GM12878 (cell line): ENCODE results near the gene TMEM89. TPM values are rescaled to one million over a fixed set of nuclear protein-coding genes. Genes with fewer than 3 reads are reported as not detected.

ENCODE experiments used
- ATAC-seq: fragments of 200-7000 bp; cut with Tn5 transposase; 3 replicates; pipeline ENCODE4 v1.9.1; 2020; ENCODE audit warnings: mild to moderate bottlenecking, moderate library complexity
- BruUV-seq: library from RNA; stranded (reverse); fragments of 400-500 nt; replicated peaks from 2 replicates; lab custom pipeline; 2021; lab: Mats Ljungman, UMichigan
- CTCF ChIA-PET: fragments of 300-600 bp; sonication (Branson Sonifier 250); formaldehyde crosslinking; extraction: SDS; loops from one replicate; lab custom pipeline; 2021; ENCODE audit warnings: inconsistent platforms; lab: Yijun Ruan, JAX
- POLR2A ChIA-PET: fragments of 350-600 bp; formaldehyde crosslinking; extraction: SDS; loops from one replicate; lab custom pipeline; 2021; ENCODE audit warnings: inconsistent platforms; lab: Charles Lee
- RAD21 ChIA-PET: fragments of 300-600 bp; sonication (Branson Sonifier 250); formaldehyde crosslinking; loops from one replicate; lab custom pipeline; 2023; ENCODE audit warnings: antibody characterized with exemption; ENCODE audit not compliant: unreplicated experiment; lab: Charles Lee
- SMC1A ChIA-PET: fragments of 300-600 bp; sonication (Branson Sonifier 250); formaldehyde crosslinking; loops from one replicate; lab custom pipeline; 2023; ENCODE audit not compliant: unreplicated experiment, uncharacterized antibody; lab: Charles Lee
- DNase-seq: peaks from one replicate; pipeline ENCODE4 v3.0.0-alpha.2; 2011; ENCODE audit warnings: low read depth, low spot score
- FAIRE-seq: peaks from 3 replicates; lab custom pipeline; 2011; peaks lifted over from hg19 to GRCh38; lab: Jason Lieb, UNC
- H2AFZ ChIP-seq: 2 replicates; pipeline ENCODE4 v1.6.0; 2011; ENCODE audit warnings: low read depth, low read length, control low read depth; ENCODE audit not compliant: control insufficient read depth
- H3K27ac ChIP-seq: 2 replicates; pipeline ENCODE4 v1.5.1; 2011; ENCODE audit warnings: control low read depth; ENCODE audit not compliant: control insufficient read depth, insufficient read depth
- H3K27me3 ChIP-seq, 2 experiments: replicated peaks in 1 of 2; 2 replicates each; pipeline versions ENCODE4 v1.6.0 to v1.6.1; 2011; ENCODE audit warnings: low read length in 1 of 2; ENCODE audit not compliant: control insufficient read depth in 2 of 2, insufficient read depth in 2 of 2
- H3K36me3 ChIP-seq, 2 experiments: 2 replicates each; pipeline ENCODE4 v1.5.1; 2011; ENCODE audit warnings: low read length in 1 of 2; ENCODE audit not compliant: control insufficient read depth in 2 of 2, insufficient read depth in 2 of 2
- H3K4me1 ChIP-seq: 2 replicates; pipeline ENCODE4 v1.6.1; 2011; ENCODE audit warnings: mild to moderate bottlenecking, low read length, moderate library complexity, mixed read lengths; ENCODE audit not compliant: control insufficient read depth, insufficient read depth
- H3K4me2 ChIP-seq: 2 replicates; pipeline ENCODE4 v1.6.0; 2011; ENCODE audit warnings: control low read depth; ENCODE audit not compliant: control insufficient read depth, insufficient read depth
- H3K4me3 ChIP-seq: fragments of 200-600 bp; sonication (generic); 2 replicates; pipeline ENCODE4 v1.5.1; 2016
- H3K79me2 ChIP-seq: 2 replicates; pipeline ENCODE4 v1.6.0; 2011; ENCODE audit warnings: low read length; ENCODE audit not compliant: control insufficient read depth, insufficient read depth
- H3K9ac ChIP-seq: 2 replicates; pipeline ENCODE4 v1.8.0; 2011; ENCODE audit warnings: low read length, control low read depth, mixed read lengths; ENCODE audit not compliant: control insufficient read depth, insufficient read depth
- H3K9me3 ChIP-seq: replicated peaks from 3 replicates; pipeline ENCODE4 v1.5.1; 2011; ENCODE audit warnings: mild to moderate bottlenecking, low read length; ENCODE audit not compliant: control insufficient read depth, insufficient read depth
- H4K20me1 ChIP-seq: 2 replicates; pipeline ENCODE4 v1.6.0; 2011; ENCODE audit not compliant: control insufficient read depth, insufficient read depth
- BHLHE40 ChIP-seq, 2 experiments: fragments of 450-650 bp in 1 of 2; IDR thresholded peaks; 2 replicates each; pipeline ENCODE4 v1.6.1; 2011 to 2017; ENCODE audit warnings: low read depth in 2 of 2, borderline replicate concordance in 1 of 2, improper control_type of control experiment in 1 of 2, low read length in 1 of 2, mild to moderate bottlenecking in 1 of 2
- CBX5 ChIP-seq: sonication (generic); IDR thresholded peaks from 2 replicates; pipeline ENCODE4 v1.6.1; 2016; ENCODE audit warnings: low read depth, moderate library complexity, mild to moderate bottlenecking, inconsistent platforms
- CHD4 ChIP-seq: fragments of 200-600 bp; sonication (generic); IDR thresholded peaks from 2 replicates; pipeline ENCODE4 v1.6.1; 2016; ENCODE audit warnings: mild to moderate bottlenecking
- EP300 ChIP-seq, 2 experiments: fragments of 150-350 bp in 1 of 2; IDR thresholded peaks; 2 replicates each; pipeline ENCODE4 v1.6.1; 2011 to 2012; ENCODE audit warnings: low read depth in 2 of 2, low read length in 2 of 2, borderline replicate concordance in 1 of 2, improper control_type of control experiment in 1 of 2, inconsistent platforms in 1 of 2; ENCODE audit not compliant: control insufficient read depth in 1 of 2
- FOXK2 ChIP-seq: fragments of 450-650 bp; IDR thresholded peaks from 2 replicates; pipeline ENCODE4 v1.6.1; 2017; ENCODE audit warnings: mild to moderate bottlenecking, moderate library complexity
- HCFC1 ChIP-seq: fragments of 150-350 bp; IDR thresholded peaks from 2 replicates; pipeline ENCODE4 v1.6.1; 2014; ENCODE audit warnings: low read length
- IRF4 ChIP-seq: IDR thresholded peaks from 2 replicates; pipeline ENCODE4 v1.6.1; 2011; ENCODE audit warnings: low read depth, low read length
- KDM1A ChIP-seq: fragments of 200-600 bp; sonication (generic); IDR thresholded peaks from 2 replicates; pipeline ENCODE4 v1.6.1; 2016; ENCODE audit warnings: borderline replicate concordance
- NRF1 ChIP-seq: conservative IDR thresholded peaks from 2 replicates; pipeline ENCODE4 v1.6.1; 2011; ENCODE audit warnings: mild to moderate bottlenecking, low read depth, low read length, improper control_type of control experiment
- PAX5 ChIP-seq: IDR thresholded peaks from 2 replicates; pipeline ENCODE4 v1.6.1; 2011; ENCODE audit warnings: low read depth, low read length, borderline replicate concordance
- PAX8 ChIP-seq: fragments of 450-650 bp; IDR thresholded peaks from 2 replicates; pipeline ENCODE4 v1.6.1; 2017; ENCODE audit warnings: mild to moderate bottlenecking, moderate library complexity
- SKIL ChIP-seq: fragments of 450-650 bp; IDR thresholded peaks from 2 replicates; pipeline ENCODE4 v1.6.1; 2017; ENCODE audit warnings: mild to moderate bottlenecking, low read depth, inconsistent platforms; ENCODE audit not compliant: poor library complexity, severe bottlenecking
- SPI1 ChIP-seq: IDR thresholded peaks from 2 replicates; pipeline ENCODE4 v1.6.1; 2011; ENCODE audit warnings: low read depth, mild to moderate bottlenecking, low read length, moderate library complexity, borderline replicate concordance; ENCODE audit not compliant: insufficient read depth
- TCF3 ChIP-seq: IDR thresholded peaks from 2 replicates; pipeline ENCODE4 v1.6.1; 2012; ENCODE audit warnings: low read depth, mild to moderate bottlenecking, low read length, borderline replicate concordance; ENCODE audit not compliant: insufficient read depth
- ZBTB33 ChIP-seq: fragments of 450-650 bp; IDR thresholded peaks from 2 replicates; pipeline ENCODE4 v1.6.1; 2017; ENCODE audit warnings: mild to moderate bottlenecking
- ZBTB40 ChIP-seq: fragments of 450-650 bp; IDR thresholded peaks from 2 replicates; pipeline ENCODE4 v1.6.1; 2016; ENCODE audit warnings: mild to moderate bottlenecking, moderate library complexity, borderline replicate concordance
- WGBS: methylation state at CpG from one replicate; pipeline ENCODE4 v1.1.6; 2016; ENCODE audit warnings: low lambda C conversion rate; ENCODE audit not compliant: insufficient replicate concordance, insufficient coverage; ENCODE audit errors: missing lambda C conversion rate; 5-methylcytosine and 5-hydroxymethylcytosine counted together
- in situ Hi-C: fragments of 300-500 bp; cut with MboI; formaldehyde crosslinking; loops from 9 replicates; pipeline ENCODE4 v1.14.3; 2018; ENCODE audit warnings: mixed read lengths
- intact Hi-C: fragments of 100-400 bp; cut with micrococcal nuclease; formaldehyde crosslinking; loops from one replicate; pipeline ENCODE4 v1.14.2; 2022; ENCODE audit not compliant: unreplicated experiment
- polyA plus RNA-seq, 11 experiments: library from polyadenylated mRNA; depleted of rRNA in 4 of 11; unstranded in 6 of 11; stranded (reverse) in 5 of 11; fragments of >200 nt; fragmentation: Nextera tagmentation in 4 of 11; fragmentation: Illumina TruSeq in 1 of 11; extraction: Ambion mirVana in 4 of 11; extraction: Trizol in 1 of 11; gene quantifications; 1 replicate in 1 of 11; 2 replicates in 10 of 11; pipeline versions ENCODE4 v1.2.1 to v1.2.3, GENCODE V29; 2011 to 2016; ENCODE audit warnings: inconsistent platforms in 2 of 11, missing spikeins in 2 of 11, low read depth in 1 of 11
- total RNA-seq, 4 experiments: library from RNA; depleted of rRNA in 3 of 4; stranded (reverse); fragments of >200 nt in 3 of 4; fragmentation: Illumina TruSeq in 1 of 4; extraction: Trizol in 1 of 4; gene quantifications; 2 replicates each; pipeline versions ENCODE4 v1.2.1 to v1.2.3, GENCODE V29; 2013 to 2021

The TMEM89 gene
- total and polyA plus RNA-seq, 10 of the 15 experiments (the other 5 are each of a cell fraction or from before 2014, with no cell fraction given): not detected

GRCh38 chr3:48625600-48625999, 4.0 kb upstream of the TMEM89 start:
- Histone ChIP-seq H3K4me2 (no peak overlapping the region), H2AFZ (no peak overlapping the region), H3K27ac (no peak overlapping the region), H3K9me3 (no peaks in the 10 kb centered on the region), H4K20me1 (no peaks in the 10 kb centered on the region), H3K36me3 (peaks cover 0 to 5% of the 10 kb centered on the region in 2 experiments; a peak in 3 of 4 replicates), H3K27me3 (no peaks in the 10 kb centered on the region), H3K9ac (no peak overlapping the region), H3K79me2 (no peaks in the 10 kb centered on the region), H3K4me1 (no peaks in the 10 kb centered on the region), H3K4me3 (no peak overlapping the region)
- DNase-seq (no peak), FAIRE-seq (no peak), ATAC-seq (no peak)
- ChIA-PET RAD21 (no interaction called here), POLR2A (interaction anchor here (0.6 kb wide), 1 partner anchor 19 kb away, joined by 9 read pairs; no protein-coding TSS in a partner anchor), CTCF (interaction anchor here (1.5 kb wide), 1 partner anchor 16 kb away, joined by 5 read pairs; the partner anchor contains the start of gene UQCRC1), SMC1A (no interaction called here)
- 81% methylated on average over 6 of the region's 6 CpGs for WGBS
- intact Hi-C loops (no loop called here), in situ Hi-C loops (no loop called here)
- BruUV-seq: no TSS peak
- TF ChIP-seq ZBTB40 (no peak), EP300 (IDR thresholded peaks at IDR 0.05; ENCODE audit: borderline replicate concordance in 1 of 2, control insufficient read depth in 1 of 2, low read depth in 2 of 2, low read length in 2 of 2) (no peak), SKIL (no peak), SPI1 (no peak), FOXK2 (no peak), BHLHE40 (IDR thresholded peaks at IDR 0.05; ENCODE audit: borderline replicate concordance in 1 of 2, low read depth in 2 of 2, low read length in 1 of 2) (no peak), ZBTB33 (no peak), PAX8 (no peak), TCF3 (no peak), PAX5 (no peak), CHD4 (no peak), KDM1A (no peak), HCFC1 (no peak), CBX5 (no peak), IRF4 (no peak), NRF1 (no peak)
